ENCODE measurements around the gene INAFM2. TPM values are rescaled to one million over a fixed set of nuclear protein-coding genes. Genes with fewer than 3 reads are reported as not detected.
A peak's percentile ranks its signal among the peaks of the same experiment; 100 is the strongest.

Gene INAFM2
- total and polyA plus RNA-seq, 10 of the 15 experiments (the other 5 are each of a cell fraction or from before 2014, with no cell fraction given), result 0.75 to 8.1 (median 3.9) TPM

- ChIA-PET RAD21 (ENCODE audit: unreplicated experiment) (interaction anchor here (4.1 kb wide), 1 partner anchor 13 kb away, joined by 21 read pairs; no protein-coding TSS in a partner anchor), SMC1A (ENCODE audit: uncharacterized antibody, unreplicated experiment) (interaction anchor here (5.7 kb wide), 1 partner anchor 14 kb away, joined by 31 read pairs; no protein-coding TSS in a partner anchor), CTCF (interaction anchor here (0.9 to 17.6 kb wide), 8 partner anchors 11 to 93 kb away, joined by 3 to 336 read pairs (median 6); partner anchors contain the start of gene CCDC9B), POLR2A (no interaction called here)
- in situ Hi-C loops (cut with MboI) (no loop called here), intact Hi-C loops (cut with micrococcal nuclease; ENCODE audit: unreplicated experiment) (no loop called here)
- no peak overlapping the region for H3K27ac ChIP-seq (ENCODE audit: control insufficient read depth, insufficient read depth)
- DNase-seq (ENCODE audit: low read depth, low spot score) (no peak), ATAC-seq (no peak; the same call in 2 of the 3 replicates), FAIRE-seq (no peak)
- H3K9ac ChIP-seq (ENCODE audit: control insufficient read depth, insufficient read depth, low read length), result peak overlapping the region; percentile 44; the same call in 1 of the 2 replicates
- H3K36me3 ChIP-seq (ENCODE audit: control insufficient read depth in 2 of 2, insufficient read depth in 2 of 2, low read length in 1 of 2), result no peaks in the 10 kb centered on the region
- peak overlapping the region; percentile 68 for H2AFZ ChIP-seq (ENCODE audit: control insufficient read depth, low read depth, low read length)
- no peaks in the 10 kb centered on the region for H3K27me3 ChIP-seq (replicated peaks in 1 of 2; ENCODE audit: control insufficient read depth in 2 of 2, insufficient read depth in 2 of 2, low read length in 1 of 2)
- no peaks in the 10 kb centered on the region for H3K9me3 ChIP-seq (replicated peaks; ENCODE audit: control insufficient read depth, insufficient read depth, low read length)
- peaks cover 5% of the 10 kb centered on the region for H3K4me1 ChIP-seq (ENCODE audit: control insufficient read depth, insufficient read depth, low read length)
- H3K79me2 ChIP-seq (ENCODE audit: control insufficient read depth, insufficient read depth, low read length), result no peaks in the 10 kb centered on the region
- H4K20me1 ChIP-seq (ENCODE audit: control insufficient read depth, insufficient read depth), result no peaks in the 10 kb centered on the region
- peak overlapping the region; percentile 72 for H3K4me3 ChIP-seq
- no peak for TF ChIP-seq E2F8 (IDR thresholded peaks at IDR 0.05; ENCODE audit: low read depth, partially characterized antibody)
- peak; percentile 68; the same call in 1 of the 2 replicates for TF ChIP-seq LARP7 (IDR thresholded peaks at IDR 0.05)
- no peak for TF ChIP-seq RAD51 (IDR thresholded peaks at IDR 0.05)
- TF ChIP-seq IKZF1 (conservative IDR thresholded peaks at IDR 0.05), result peak; percentile 53
- peak; percentile 83 for TF ChIP-seq YY1 (IDR thresholded peaks at IDR 0.05; ENCODE audit: low read depth, low read length)
- TF ChIP-seq DPF2 (IDR thresholded peaks at IDR 0.05), result peak; percentile 58; the same call in 1 of the 2 replicates
- 0 out of 2 replicates have a peak, but pooled peaks have one; percentile 71 for TF ChIP-seq GATAD2B (conservative IDR thresholded peaks at IDR 0.05; ENCODE audit: low read depth)
- peak overlapping the region; percentile 86 for H3K4me2 ChIP-seq (ENCODE audit: control insufficient read depth, insufficient read depth)
- BruUV-seq (replicated peaks), result no TSS peak
- 1% methylated on average over 77 of the region's 101 CpGs for WGBS (ENCODE audit: insufficient coverage, insufficient replicate concordance, low lambda C conversion rate, missing lambda C conversion rate)
Measured at GRCh38 chr15:40323953-40324937, 753 bp downstream of the INAFM2 start.
